Right lobe of liver (tissue), 6 donors: ENCODE data around the gene IFIT3. TPM values are rescaled to one million over a fixed set of nuclear protein-coding genes. Genes with fewer than 3 reads are reported as not detected.

ENCODE experiments used
- ATAC-seq, 4 donors: fragments of 200-7000 bp; cut with Tn5 transposase; one replicate each; pipeline ENCODE4 v1.9.1; 2020; ENCODE audit warnings: mild to moderate bottlenecking in 4 of 4, moderate library complexity in 4 of 4
- DNase-seq, 3 donors: peaks; one replicate each; pipeline ENCODE4 v3.0.0-alpha.2; 2020
- H3K27ac ChIP-seq, 3 donors: fragments of 200-600 bp; one replicate each; pipeline ENCODE4 v1.8.0; 2022
- H3K27me3 ChIP-seq, 2 donors: fragments of 200-600 bp; one replicate each; pipeline ENCODE4 v1.8.0; 2022
- H3K36me3 ChIP-seq, 4 donors: fragments of 200-600 bp; sonication (generic) in 1 of 4; one replicate each; pipeline versions ENCODE4 v1.5.1 to v1.8.0; 2017 to 2022; ENCODE audit warnings: control low read depth in 1 of 4
- H3K4me1 ChIP-seq, 4 donors: fragments of 200-600 bp; sonication (generic) in 1 of 4; one replicate each; pipeline versions ENCODE4 v1.5.1 to v1.8.0; 2017 to 2022; ENCODE audit warnings: control low read depth in 1 of 4
- H3K4me3 ChIP-seq, 3 donors: fragments of 200-600 bp; one replicate each; pipeline ENCODE4 v1.8.0; 2022
- H3K9me3 ChIP-seq, 4 donors: fragments of 200-600 bp; sonication (generic) in 1 of 4; one replicate each; pipeline versions ENCODE4 v1.5.1 to v1.8.0; 2017 to 2022; ENCODE audit warnings: control low read depth in 1 of 4
- CTCF ChIP-seq, 4 donors: fragments of 200-600 bp in 3 of 4; fragments of 450-650 bp in 1 of 4; IDR thresholded peaks; one replicate each; pipeline versions ENCODE4 v1.5.1 to v1.8.0; 2016 to 2022; ENCODE audit warnings: antibody characterized with exemption in 4 of 4, mild to moderate bottlenecking in 2 of 4
- POLR2A ChIP-seq: fragments of 450-650 bp; IDR thresholded peaks from one replicate; pipeline ENCODE4 v1.6.1; 2017; ENCODE audit warnings: antibody characterized with exemption, mild to moderate bottlenecking
- WGBS: methylation state at CpG from one replicate; pipeline ENCODE4 v1.1.6; 2018; ENCODE audit warnings: low coverage, low lambda C conversion rate; ENCODE audit not compliant: insufficient coverage; ENCODE audit errors: missing lambda C conversion rate; 5-methylcytosine and 5-hydroxymethylcytosine counted together
- intact Hi-C, 2 donors: fragments of 100-400 bp; cut with DNase I; formaldehyde crosslinking; loops; one replicate each; pipeline versions ENCODE4 v1.11.2 to v1.14.1; 2022
- total RNA-seq, 6 experiments: library from RNA; depleted of rRNA in 2 of 6; stranded (reverse); fragments of >200 nt in 2 of 6; fragmentation: NEBNext Ultra II Directional in 3 of 6; extraction: Animal tissue kit (Norgen Biotek cat#: 25700) in 3 of 6; gene quantifications; one replicate each; pipeline versions ENCODE4 v1.1.0 to v1.2.4, GENCODE V29; 2016 to 2023
- donor health status: DM: no; HTN: yes; CAD: no.
- donor health status: DM: no; HTN: no; CAD: no.
- donor health status: DM: no; HTN: no; CAD: no.
- donor health status: DM: no; HTN: yes; CAD: no.
- donor health status: DM: no; HTN: yes; CAD: no.

IFIT3 gene
- total RNA-seq, 6 experiments from 2014 or later, result 7.5 to 17.9 (median 11.5) TPM

DNA sequence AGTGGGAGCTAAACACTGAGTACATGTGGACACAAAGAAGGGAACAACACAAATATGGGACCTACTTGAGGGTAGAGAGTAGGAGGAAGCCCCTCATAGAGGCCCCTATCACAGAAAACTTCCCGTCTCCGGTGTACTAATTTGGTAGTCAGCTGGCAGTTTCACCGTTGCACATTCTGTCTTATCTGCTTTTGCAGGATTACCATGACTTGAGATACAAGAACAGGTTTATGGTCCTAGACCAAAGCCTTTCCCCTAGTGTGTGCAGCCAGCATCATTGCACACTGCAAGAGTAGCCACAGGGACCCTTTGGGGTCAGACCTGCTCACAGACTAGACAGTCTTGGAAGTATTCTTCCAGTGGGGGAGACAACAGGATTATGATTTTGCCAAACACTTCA is 44.2 kb downstream of the IFIT3 start:
- ATAC-seq (no peak), DNase-seq (no peak)
- Histone ChIP-seq H3K27ac (peak overlapping the region in 2 of 3 donors; percentile 89 to 97), H3K4me1 (peaks cover 0 to 57% (median 18%) of the 10 kb centered on the region in 4 donors), H3K36me3 (no peaks in the 10 kb centered on the region), H3K27me3 (no peaks in the 10 kb centered on the region), H3K4me3 (no peak overlapping the region), H3K9me3 (no peaks in the 10 kb centered on the region)
- intact Hi-C loops, result no loop called here
- WGBS, result 74% methylated on average over 3 of the region's 3 CpGs
- TF ChIP-seq POLR2A (no peak), CTCF (IDR thresholded peaks at IDR 0.05) (no peak)

- no peaks in the 10 kb centered on the region for H3K9me3 ChIP-seq
- H3K36me3 ChIP-seq, result no peaks in the 10 kb centered on the region
- peak overlapping the region; percentile 66 to 97 (median 89) for H3K27ac ChIP-seq
- no peak for TF ChIP-seq POLR2A
- TF ChIP-seq CTCF (IDR thresholded peaks at IDR 0.05), result no peak
- peaks cover 0 to 45% (median 11%) of the 10 kb centered on the region in 4 donors for H3K4me1 ChIP-seq
- WGBS, result 8% methylated on average over 3 of the region's 3 CpGs
- DNase-seq (peak; percentile 73 to 94 (median 77)), ATAC-seq (peak; percentile 88 to 92 (median 90))
- H3K4me3 ChIP-seq, result no peak overlapping the region
- no peaks in the 10 kb centered on the region for H3K27me3 ChIP-seq
- intact Hi-C loops, result no loop called here
Measured at GRCh38 chr10:89373916-89374711, 46.3 kb downstream of the IFIT3 start.

DNA sequence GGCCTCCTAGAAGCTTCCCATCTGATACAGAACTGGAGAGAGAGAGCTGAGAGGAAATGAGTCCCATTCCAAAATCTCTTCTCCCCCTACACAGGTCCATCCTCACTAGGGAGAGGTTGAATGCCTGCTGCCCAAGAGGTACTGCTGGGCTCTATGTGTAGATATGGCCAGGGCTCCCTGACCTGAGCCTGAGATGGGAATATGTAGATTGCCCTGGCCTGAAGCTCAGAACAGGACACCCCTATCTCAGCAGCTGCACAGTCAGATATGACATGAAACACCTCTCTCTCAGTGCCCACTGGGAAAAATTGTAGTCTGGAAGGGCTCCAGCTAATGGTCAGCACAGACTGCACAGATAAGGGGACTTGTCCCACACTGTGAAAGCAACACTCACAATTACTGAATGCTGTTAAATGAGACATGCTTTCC is 46.9 kb downstream of the IFIT3 start:
- Histone ChIP-seq H3K4me3 (no peak overlapping the region), H3K36me3 (no peaks in the 10 kb centered on the region), H3K4me1 (peaks cover 0 to 39% (median 11%) of the 10 kb centered on the region in 4 donors), H3K9me3 (no peaks in the 10 kb centered on the region), H3K27me3 (no peaks in the 10 kb centered on the region), H3K27ac (peak overlapping the region; percentile 66 to 97 (median 89))
- DNase-seq (no peak), ATAC-seq (peak; percentile 18 to 46 (median 24))
- TF ChIP-seq POLR2A, result no peak
- TF ChIP-seq CTCF (IDR thresholded peaks at IDR 0.05), result no peak
- intact Hi-C loops, result no loop called here

- TF ChIP-seq CTCF (IDR thresholded peaks at IDR 0.05), result no peak
- TF ChIP-seq POLR2A, result no peak
- intact Hi-C loops, result no loop called here
- Histone ChIP-seq H3K27ac (no peak within 1 kb of the TSS), H3K9me3 (no peaks in the 10 kb centered on the region), H3K4me1 (peaks cover 0 to 26% (median 11%) of the 10 kb centered on the region in 4 donors), H3K36me3 (no peaks in the 10 kb centered on the region), H3K27me3 (no peaks in the 10 kb centered on the region), H3K4me3 (no peak within 1 kb of the TSS)
- ATAC-seq (no peak), DNase-seq (no peak)
- 86% methylated on average over 5 of the region's 5 CpGs for WGBS
Measured at GRCh38 chr10:89377705-89378637, 50.2 kb downstream of the IFIT3 start, which contains the start of gene IFIT1B. IFIT1B (plus strand) TSS chr10:89378056; CDS start chr10:89378136, 80 bp downstream.
